NCI-H446 treated with DMSO at 0.1 percent for 48 hours (cell line): ENCODE results near the gene TNFRSF21.
"Not testable (repeated sequence)": the region's sequence is repeated elsewhere in the genome, so short reads cannot be mapped to it uniquely, and the experiment has no call there.

Experiments
- DNase-seq: peaks from one replicate; lab custom pipeline; 2025; lab: John Stamatoyannopoulos, UW

TNFRSF21 gene

GRCh38 chr6:47309291-47310130 lies at the start of gene TNFRSF21:
Gene TNFRSF21 (minus strand): TSS chr6:47309905. CDS start chr6:47309511, 394 bp downstream.
- peak; percentile 67 for DNase-seq

GRCh38 chr6:47358440-47359225 lies 48.9 kb upstream of the TNFRSF21 start:
- no peak for DNase-seq

GRCh38 chr6:47357827-47358226 lies 48.1 kb upstream of the TNFRSF21 start:
- no peak for DNase-seq

GRCh38 chr6:47355496-47355895 lies 45.8 kb upstream of the TNFRSF21 start:
- no peak for DNase-seq

- DNase-seq = no peak
These were observed 44.2 kb upstream of the TNFRSF21 start for GRCh38 chr6:47353871-47354270.

GRCh38 chr6:47352966-47353365 lies 43.3 kb upstream of the TNFRSF21 start:
- DNase-seq = no peak

GRCh38 chr6:47352194-47352920 lies 42.7 kb upstream of the TNFRSF21 start:
- no peak for DNase-seq

- no peak for DNase-seq
These were observed 41.9 kb upstream of the TNFRSF21 start for GRCh38 chr6:47351621-47352020.

GRCh38 chr6:47349931-47350330 lies 40.2 kb upstream of the TNFRSF21 start:
- DNase-seq = no peak

GRCh38 chr6:47348316-47348863 lies 38.7 kb upstream of the TNFRSF21 start:
- no peak for DNase-seq

GRCh38 chr6:47345761-47346160 lies 36.1 kb upstream of the TNFRSF21 start:
- DNase-seq = no peak

- no peak for DNase-seq
These were observed 34.3 kb upstream of the TNFRSF21 start for GRCh38 chr6:47344022-47344421.

GRCh38 chr6:47343600-47343999 lies 33.9 kb upstream of the TNFRSF21 start:
- no peak for DNase-seq

GRCh38 chr6:47342824-47343223 lies 33.1 kb upstream of the TNFRSF21 start:
- DNase-seq = no peak

- no peak for DNase-seq
These were observed 27.8 kb upstream of the TNFRSF21 start for GRCh38 chr6:47337519-47337918.

GRCh38 chr6:47336334-47336733 lies 26.6 kb upstream of the TNFRSF21 start:
- no peak for DNase-seq

- DNase-seq = no peak
These were observed 25.8 kb upstream of the TNFRSF21 start for GRCh38 chr6:47335466-47335865.

GRCh38 chr6:47334334-47334733 lies 24.6 kb upstream of the TNFRSF21 start:
- DNase-seq = no peak

- DNase-seq = not testable (repeated sequence)
These were observed 18.9 kb upstream of the TNFRSF21 start for GRCh38 chr6:47328606-47329005.

- not testable (repeated sequence) for DNase-seq
These were observed 18.4 kb upstream of the TNFRSF21 start for GRCh38 chr6:47328139-47328538.

GRCh38 chr6:47323887-47324286 lies 14.2 kb upstream of the TNFRSF21 start:
- no peak for DNase-seq

GRCh38 chr6:47323321-47323720 lies 13.6 kb upstream of the TNFRSF21 start:
- no peak for DNase-seq
